ENCODE measurements around the gene TSTD2.
"Not testable (repeated sequence)": the region's sequence is repeated elsewhere in the genome, so short reads cannot be mapped to it uniquely, and the experiment has no call there.

Gene TSTD2

DNA sequence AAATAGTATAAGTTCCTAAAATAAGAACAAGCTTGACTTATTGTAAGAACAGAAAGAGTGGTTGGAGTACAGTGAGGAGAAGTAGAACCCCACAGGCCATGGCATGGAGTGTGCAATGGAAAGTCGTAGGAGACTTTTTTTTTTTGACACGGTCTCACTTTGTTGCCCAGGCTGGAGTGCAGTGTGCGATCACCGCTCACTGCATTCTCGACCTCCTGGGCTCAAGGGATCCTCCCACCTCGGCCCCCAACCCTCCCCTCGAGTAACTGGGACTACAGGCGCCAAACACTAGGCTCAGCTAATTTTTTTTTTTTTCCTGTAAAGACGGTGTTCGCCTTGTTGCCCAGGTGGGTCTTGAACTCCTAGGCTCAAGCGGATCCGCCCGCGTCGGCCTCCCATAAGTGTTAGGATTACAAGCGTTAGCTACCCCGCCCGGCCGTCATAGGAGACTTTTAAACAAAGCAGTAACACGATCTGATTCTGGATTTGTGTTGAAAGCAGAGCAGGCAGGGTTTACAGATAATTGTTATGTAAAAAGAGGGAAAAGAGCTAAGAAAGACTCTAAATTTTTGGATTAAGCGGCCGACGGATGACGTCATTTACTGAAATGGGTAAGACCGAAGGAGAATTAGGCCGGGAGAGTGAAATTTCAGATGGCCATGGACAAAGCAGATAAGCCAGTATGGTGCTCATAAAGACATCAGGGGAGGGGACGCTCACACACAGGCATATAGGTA is 752 bp downstream of the TSTD2 start:
- DNase-seq: peak in 13 of 51 donors; percentile 7 to 48 (median 23)

DNA sequence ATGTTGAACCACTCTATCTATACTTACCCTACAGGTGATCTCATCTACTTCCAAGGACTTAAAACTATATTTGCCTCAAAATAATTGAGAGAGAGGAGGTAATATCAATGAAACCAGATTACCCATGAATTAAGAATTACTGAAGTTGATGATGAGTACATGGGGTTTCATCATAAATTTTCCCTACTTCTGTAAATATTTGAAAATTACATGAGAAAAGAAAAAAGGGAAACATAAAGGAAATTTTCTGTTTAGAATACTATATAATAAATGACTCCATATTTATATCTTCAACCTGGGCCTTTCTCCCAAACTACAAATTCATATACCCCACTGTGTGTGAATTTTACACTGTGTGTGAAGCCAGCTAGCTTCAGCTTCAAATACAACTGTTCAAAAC is 2.6 kb downstream of the TSTD2 start:
- no peak for DNase-seq

DNA sequence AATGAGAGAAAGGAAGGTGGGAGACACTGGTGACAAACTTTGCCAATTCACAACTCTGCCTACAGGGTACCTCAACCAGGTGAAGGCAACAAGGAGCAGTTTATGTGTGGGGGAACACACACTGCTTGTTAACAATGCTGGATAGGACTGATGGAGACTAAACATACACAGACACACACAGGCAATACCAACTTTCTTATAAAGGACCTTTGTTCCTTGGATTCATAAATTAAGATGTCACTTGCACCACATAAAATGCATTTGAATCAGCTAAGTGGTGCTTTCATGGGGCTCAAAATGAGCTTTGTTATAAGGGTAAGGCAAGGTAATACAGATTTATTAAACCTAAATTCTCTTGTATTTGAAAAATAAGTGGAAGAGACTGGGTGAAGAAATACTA is 4.0 kb downstream of the TSTD2 start:
- DNase-seq: no peak

DNA sequence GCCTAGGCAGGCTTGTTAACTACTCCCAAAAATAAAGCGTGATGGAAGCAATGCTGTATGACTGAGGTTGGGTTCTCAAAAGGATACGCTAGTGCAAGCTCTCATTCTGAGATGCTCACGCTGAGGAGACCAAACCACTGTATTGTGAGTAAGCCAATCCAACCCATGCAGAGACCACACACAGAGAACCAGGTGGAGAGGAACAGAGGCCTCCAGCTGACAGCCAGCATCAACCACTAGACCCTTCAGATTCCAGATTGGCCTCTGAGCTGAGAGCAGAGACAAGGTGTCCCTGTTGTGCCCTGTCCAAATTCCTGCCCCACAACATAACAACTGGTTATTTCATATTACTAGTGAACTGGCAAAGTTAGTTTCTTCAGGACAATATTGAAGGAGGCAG is 4.5 kb downstream of the TSTD2 start:
- no peak for DNase-seq

DNA sequence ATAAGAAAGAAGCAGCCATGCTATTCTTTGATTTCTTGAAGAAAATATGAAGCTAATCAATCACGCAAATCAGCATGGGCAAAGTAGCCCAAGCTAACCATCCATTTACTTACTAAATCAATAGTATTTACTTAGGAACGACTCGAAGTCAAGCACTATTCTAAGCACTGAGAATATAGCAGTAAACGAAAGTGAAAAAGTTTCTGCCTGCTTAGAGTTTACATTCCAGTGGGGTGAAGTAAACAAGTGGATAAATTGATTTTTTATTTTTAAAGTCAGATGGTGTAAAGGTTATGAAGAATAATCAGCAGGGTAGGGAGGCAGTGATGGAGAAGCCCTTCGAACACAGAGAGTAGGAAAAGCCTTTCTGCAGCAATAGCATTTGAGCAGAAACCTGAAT is 5.5 kb downstream of the TSTD2 start:
- DNase-seq: no peak

DNA sequence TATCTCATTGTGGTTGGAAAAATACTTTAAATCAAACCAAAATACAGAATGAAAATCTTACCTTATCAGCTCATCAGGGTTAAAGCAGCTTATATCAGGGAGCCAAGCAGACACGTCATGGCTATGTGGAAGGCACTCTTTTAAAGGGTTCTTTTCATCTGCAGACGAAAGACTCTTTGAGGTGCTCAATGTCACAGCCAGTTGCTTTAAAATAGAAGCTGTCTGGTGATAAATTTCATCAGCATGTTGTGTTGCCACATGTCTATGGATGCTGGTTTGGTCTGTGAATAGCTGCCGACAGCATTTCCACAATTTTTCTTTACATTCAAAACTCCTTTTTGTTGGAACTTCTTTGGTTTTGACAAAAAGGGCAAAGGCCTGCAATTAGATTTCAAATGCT is 7.5 kb downstream of the TSTD2 start:
- DNase-seq: no peak

DNA sequence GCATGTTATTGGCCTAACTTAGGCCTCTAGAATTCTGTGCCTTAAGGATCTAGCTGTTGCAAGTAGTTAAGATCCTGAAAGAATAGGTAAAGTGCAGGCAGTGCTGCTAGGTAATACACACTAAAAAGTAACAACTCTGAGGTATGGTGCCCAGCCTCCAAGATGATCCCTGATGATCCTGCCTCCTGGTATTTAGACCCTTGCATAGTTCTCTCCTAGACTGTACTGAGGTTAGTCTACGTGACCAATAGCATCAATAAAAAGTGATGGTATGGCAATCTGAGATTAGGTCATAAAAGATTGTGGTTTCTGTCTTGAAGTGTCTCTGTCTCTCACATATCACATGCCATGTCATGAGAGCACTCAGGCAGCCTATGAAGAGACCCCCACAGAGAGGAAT is 9.2 kb downstream of the TSTD2 start:
- DNase-seq: no peak

DNA sequence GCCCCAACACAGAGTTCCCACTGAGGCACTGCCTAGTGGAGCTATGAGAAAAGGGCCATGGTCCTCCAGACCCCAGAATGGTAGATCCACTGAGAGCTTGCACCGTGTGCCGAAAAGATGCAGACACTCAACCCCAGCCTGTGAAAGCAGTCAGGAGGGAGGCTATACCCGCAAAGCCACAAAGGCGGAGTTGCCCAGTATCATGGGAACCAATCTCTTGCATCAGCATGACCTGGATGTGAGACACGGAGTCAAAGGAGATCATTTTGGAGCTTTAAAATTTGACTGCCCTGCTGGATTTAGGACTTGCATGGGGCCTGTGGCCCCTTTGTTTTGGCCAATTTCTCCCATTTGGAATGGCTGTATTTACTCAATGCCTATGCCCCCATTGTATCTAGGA is 10.7 kb downstream of the TSTD2 start:
- not testable (repeated sequence) for DNase-seq

DNA sequence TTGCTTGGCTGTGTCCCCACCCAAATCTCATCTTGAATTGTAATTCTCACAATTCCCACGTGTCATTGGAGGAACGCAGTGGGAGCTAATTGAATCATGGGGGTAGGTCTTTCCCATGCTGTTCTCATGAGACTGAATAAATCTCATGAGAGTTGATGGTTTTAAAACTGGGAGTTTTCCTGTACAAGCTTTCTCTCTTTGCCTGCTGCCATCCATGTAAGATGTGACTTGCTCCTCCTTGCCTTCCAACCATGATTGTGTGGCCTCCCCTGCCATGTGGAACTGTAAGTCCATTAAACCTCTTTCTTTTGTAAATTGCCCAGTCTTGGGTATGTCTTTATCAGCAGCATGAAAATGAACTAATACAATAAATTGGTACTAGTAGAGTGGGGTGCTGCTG is 13.1 kb downstream of the TSTD2 start:
- DNase-seq: not testable (repeated sequence)

DNA sequence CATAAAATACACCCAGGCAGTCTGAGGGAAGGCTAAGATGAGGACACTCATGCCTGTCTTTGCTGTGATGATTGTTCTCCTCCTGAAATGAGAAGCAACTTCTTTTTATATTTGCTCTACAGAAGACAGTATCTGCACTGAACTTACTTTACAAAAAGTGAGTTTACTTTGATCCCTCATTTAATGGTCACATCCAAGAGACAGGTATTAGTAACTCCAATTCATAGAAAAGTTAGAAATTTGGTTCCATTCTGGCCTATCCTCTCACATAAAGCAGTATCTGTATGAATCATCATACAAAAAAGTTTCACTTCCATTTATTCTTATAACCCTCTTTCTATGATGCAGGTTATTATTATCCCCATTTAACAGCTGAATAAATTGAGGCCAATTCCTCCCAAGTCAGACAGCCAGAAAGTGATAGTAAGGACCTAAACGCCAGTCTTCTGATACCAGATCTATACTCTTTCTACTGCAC is 15.2 kb downstream of the TSTD2 start:
- DNase-seq: no peak

DNA sequence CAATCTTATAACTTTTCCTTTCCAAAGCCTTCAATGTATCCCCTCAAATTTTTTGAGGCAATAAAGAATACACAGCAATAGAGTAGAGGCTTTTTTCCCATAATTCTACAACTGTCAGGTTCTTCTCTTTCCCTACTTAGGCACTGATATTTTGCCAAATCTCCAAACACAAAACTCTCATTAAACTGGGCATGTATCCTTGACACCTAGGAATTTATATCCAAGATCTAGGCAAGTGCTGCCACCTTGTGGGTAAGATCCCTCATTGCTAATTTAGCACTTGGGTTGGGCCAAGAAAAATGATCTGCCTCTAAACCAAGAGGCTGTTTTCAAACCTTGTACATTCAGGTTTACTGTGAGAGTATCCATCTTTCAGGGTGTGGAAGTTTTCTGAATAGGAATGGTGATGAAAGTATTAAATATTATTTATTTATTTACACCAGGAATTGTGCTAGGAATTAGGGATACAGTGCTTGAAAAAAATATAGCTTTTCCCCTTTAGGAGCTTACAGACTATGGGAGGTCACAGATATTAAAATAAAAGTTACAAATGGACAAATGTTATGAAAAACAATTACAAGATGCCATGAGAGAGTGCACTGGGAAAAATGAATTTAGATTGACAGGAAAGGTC is 17.6 kb downstream of the TSTD2 start:
- DNase-seq: peak in 28 of 51 donors; percentile 8 to 75 (median 37)

DNA sequence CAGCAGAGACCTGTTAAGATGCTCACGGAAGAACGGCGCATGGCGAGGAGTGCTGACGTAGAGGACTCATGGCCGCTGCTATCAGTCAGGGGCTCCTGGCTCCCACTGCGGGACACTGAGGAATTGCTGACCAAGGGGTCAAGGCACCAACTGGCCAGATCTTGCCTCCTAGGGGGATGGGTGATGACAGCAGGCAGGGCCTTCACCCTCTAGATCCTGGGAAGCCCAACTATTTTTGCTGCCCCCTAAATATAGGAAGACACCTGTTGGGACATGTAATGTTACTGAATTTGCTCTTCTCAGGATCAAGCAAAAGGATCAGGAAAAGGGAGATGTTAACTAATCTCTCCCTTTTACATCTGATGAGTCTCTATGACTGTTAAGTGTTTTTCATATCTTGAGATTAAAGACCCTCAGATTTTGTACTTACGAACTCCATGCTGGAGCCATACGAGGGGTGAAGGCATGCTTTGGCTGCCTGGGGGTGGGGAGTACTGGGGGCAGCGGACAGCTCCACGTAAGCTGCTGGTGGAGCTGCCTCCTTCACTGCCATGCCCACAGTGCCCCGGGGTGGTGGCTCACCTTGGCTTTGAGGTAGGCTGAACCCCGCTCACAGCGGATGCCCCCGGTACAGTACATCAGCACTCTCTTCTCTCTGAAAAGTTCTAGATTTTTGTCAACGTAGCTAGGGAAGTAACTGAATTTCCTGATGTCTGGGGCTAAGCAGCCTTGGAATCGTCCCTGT is 28.1 kb downstream of the TSTD2 start:
- no peak for DNase-seq

DNA sequence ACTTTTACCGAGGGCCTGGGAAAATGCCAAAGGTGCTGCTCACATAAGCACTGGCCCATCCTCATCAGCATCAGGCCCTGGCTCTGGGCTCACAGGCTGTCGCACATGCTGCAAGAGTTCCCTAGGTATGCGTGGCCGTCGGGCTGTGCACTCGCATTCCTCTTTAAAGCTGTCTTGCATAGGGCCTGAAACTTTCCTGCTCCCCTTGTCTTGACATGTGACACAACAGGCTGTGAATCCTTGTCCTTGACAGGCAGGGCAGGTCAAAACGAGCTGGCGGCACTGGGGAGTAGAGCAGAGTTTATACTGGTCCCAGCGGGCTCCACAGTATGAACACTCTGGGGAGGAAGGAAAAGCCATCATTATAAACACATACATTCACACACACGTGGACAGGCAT is 30.7 kb downstream of the TSTD2 start:
- no peak for DNase-seq

DNA sequence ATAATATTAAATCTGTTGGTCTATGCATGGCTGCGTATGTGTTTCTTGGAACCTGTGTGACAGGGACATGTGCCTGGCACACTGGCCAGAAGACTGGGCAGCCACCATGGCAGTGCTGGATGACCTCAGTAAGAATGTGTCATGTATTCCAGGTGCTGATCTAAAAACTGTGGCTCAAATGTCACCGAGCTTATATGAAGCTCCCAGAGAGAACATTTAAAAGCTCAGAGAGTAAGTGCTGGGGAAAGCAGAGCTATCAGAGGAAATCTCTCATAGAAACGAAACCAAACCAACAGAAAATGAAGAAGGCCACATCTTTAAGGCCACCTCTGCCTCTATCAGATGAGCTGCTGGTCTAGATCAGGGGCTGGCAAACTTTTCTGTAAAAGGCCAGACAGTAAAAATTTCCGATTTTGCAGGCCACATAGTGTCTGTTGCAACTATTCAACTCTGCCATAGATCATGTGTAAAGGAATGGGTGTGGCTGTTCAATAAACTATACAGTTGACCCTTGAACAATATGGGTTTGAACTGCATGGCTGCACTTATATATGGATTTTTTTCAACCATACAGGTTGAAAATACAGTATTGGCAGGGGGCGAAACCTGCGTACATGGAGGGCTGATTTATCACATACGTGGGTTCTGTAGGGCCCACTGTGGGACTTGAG is 31.8 kb downstream of the TSTD2 start:
- no peak for DNase-seq

DNA sequence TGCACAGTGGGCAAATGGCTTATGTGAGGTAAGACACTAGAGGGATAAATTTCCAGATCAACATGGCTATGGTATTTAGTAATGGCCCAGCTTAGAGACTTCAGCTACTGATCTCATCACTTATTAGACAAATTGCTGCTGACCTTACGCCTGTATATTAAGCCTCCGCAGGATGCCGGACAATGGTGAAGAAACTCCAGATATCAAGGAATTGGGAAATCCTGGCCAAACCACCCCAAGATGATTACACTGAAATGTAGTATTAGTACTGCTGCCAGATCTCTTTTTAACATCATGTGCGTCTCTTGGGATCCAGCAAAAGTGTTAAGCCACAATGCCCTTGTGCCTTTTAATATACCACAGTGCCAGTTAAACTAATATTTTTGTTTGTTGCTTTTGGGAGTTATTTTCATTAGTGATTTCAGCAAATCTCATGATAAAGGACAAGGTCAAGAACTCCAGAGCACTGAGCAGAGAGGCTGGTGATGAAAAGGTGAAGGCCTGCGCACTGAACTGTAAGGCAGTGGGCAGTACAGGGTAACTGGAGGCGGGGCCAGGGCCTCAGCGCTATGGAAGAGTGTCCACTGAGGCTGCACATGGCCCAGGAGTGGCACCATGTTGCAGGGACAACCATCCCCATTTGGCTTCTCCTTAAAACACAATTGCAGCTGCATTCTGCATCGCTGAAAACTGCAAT is 32.5 kb downstream of the TSTD2 start:
- no peak for DNase-seq

DNA sequence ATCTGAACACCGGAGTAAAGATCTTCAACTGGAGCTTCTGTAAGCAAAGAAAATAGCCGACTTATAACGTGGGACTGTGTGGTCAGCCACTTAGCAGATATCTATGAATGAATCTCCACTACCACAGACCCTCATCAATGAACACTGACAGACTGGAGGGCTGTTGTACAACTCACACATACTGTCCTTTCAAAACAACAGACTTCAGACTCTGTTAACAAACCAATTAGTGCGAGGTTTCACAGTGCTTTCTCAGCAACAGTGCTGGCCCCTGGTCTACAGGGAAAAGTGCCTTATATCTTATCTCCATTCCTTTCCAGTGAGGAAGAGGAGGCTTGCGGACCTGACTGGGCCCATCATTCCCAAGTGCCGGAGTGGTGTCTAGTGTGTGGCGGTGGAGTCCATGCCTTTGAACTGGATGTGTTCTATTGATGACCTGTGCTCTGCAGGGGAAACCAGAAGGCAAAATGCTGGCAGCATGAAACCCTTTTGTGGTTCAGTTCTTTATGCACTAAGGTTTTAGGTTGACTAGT is 33.8 kb downstream of the TSTD2 start:
- no peak for DNase-seq

DNA sequence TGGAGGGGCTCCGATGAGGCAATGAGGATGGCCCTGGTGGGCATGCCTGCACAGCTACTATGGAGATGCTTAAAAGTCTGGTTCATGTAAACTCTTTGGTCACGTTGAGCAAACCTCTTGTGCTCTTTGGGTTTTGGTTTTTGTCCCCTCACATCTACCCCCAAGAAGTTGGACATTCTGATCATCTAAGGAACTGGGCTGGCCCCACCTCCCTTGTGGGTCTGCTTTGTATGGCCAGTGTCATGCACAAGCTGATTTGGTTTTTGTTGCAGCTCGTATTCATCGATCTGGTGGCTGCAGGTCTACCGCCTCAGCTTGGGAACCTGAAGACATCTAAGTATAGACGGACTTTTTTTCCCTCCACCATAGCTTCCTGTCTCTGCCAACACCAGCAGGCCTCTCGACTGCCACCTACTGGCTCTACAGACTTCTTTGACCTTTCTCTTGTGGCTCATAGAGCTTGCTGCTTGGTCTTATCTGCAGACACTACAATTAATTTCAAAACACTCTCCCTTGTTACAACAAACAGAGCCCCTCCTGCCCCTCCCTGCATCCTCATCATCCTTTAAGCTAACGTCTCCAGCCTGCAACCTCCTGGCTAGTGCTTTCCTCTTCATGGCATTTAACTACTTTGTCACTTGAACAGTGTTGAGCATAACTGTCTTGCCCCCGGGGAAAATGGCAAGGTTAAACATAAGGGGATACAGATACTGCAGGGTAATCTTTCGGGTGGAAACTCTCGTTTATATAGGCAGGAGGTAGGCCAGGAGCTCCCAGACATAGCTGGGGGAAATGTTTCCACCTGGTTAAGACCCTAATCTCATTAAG is 34.5 kb downstream of the TSTD2 start:
- DNase-seq: peak in 45 of 51 donors; percentile 8 to 86 (median 40)

DNA sequence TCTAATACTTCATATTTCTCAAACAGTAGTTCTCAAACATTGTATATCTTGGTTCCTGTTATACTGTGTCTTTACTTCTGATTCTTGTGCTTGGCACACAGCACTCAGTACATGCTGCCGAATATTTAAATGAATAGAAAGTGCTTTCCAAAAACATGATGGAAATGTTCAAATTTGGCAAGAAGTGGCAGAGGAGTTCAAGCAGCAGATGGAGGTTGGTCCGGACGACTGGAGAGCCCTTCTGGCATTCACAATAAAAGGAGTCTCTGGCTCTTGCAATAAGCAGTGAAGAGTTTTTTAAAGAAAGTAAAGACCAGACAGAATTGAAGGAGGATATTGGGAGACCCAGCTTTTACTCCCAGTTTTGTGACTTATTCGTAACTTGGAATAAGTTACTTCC is 36.3 kb downstream of the TSTD2 start:
- DNase-seq: no peak

DNA sequence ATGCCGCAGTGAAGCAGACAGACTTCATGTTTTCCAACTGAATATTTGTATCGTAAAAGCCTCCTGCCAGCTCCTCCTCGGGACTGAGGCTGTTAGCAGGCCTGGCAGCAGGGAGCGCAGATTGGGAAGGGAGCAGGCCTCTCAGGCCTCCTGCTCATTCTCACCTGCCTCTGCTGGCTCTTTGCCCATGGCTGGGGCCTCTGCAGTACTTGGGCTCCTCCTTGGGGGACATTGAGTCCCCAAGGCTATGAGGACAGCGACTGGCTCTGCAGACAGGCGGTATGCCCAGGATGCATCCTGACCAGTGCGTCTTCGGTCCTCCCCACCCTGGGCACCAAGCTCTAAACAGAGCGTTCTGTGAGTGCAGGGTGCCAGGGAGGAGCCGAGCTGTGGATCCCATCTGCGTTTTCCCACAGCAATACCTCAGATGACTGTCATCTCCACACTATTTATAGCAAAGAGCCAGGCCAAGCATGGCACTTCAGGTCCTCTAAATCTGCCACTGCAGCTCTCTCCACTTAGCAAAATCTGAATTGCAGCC is 38.7 kb downstream of the TSTD2 start:
- no peak for DNase-seq

DNA sequence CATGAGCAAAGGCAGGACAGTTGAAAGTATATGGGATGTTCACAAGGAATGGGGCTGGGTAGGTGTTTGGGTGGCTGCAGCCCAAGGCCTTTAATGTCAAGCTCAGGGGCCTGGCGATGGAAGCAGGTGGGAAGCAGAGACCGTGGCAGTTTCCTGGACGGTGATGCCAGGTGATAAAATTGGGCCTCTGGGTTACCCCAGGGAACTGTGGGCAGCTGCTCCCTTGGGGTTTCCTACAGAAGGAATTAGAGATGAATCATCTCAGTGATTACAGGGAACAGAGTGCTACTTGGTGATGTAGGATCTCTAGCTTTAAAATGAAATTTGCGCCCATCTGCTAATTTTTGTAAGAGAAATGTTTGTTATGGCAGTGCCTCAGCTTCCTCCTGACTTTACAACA is 39.2 kb downstream of the TSTD2 start:
- no peak for DNase-seq
